ENCODE measurements around the gene PRR15. TPM values are rescaled to one million over a fixed set of nuclear protein-coding genes. Genes with fewer than 3 reads are reported as not detected.

PRR15 gene
- total RNA-seq, 1 donor from 2014 or later = 13.0 TPM

DNA sequence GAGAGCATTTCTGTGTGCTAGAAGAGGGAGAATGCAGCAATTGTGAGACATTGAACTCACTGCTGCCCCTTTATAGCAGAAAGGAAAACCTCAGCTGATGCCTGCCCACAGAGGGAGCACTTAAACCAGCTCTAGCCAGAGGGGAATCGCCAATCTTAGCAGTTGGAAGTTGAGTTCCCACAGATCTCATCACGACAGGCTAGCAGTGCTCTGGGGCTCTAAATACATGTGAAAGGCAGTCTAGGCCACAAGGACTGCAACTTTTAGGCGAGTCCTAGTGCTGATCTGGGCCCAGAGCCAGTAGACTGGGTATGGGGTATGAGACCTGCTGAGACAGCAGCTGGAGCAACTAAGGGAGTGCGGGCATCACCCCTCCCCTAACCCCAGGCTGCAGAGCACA is 25.2 kb upstream of the PRR15 start:
- TF ChIP-seq, protein P1, sequence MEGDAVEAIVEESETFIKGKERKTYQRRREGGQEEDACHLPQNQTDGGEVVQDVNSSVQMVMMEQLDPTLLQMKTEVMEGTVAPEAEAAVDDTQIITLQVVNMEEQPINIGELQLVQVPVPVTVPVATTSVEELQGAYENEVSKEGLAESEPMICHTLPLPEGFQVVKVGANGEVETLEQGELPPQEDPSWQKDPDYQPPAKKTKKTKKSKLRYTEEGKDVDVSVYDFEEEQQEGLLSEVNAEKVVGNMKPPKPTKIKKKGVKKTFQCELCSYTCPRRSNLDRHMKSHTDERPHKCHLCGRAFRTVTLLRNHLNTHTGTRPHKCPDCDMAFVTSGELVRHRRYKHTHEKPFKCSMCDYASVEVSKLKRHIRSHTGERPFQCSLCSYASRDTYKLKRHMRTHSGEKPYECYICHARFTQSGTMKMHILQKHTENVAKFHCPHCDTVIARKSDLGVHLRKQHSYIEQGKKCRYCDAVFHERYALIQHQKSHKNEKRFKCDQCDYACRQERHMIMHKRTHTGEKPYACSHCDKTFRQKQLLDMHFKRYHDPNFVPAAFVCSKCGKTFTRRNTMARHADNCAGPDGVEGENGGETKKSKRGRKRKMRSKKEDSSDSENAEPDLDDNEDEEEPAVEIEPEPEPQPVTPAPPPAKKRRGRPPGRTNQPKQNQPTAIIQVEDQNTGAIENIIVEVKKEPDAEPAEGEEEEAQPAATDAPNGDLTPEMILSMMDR (IDR thresholded peaks at IDR 0.05; ENCODE audit: unreplicated experiment) = no peak
- no peaks in the 10 kb centered on the region for H3K4me1 Mint-ChIP-seq (ENCODE audit: low read depth)
- no peak for DNase-seq (ENCODE audit: low spot score, unreplicated experiment)
- no peak overlapping the region for H3K4me3 Mint-ChIP-seq (ENCODE audit: low read depth)
- no peak overlapping the region for H3K27ac Mint-ChIP-seq
- peaks cover 12% of the 10 kb centered on the region for H3K9me3 Mint-ChIP-seq (ENCODE audit: low read depth)
- H3K27me3 Mint-ChIP-seq = no peaks in the 10 kb centered on the region
- peaks cover 4% of the 10 kb centered on the region for H3K36me3 Mint-ChIP-seq (ENCODE audit: insufficient read depth)

DNA sequence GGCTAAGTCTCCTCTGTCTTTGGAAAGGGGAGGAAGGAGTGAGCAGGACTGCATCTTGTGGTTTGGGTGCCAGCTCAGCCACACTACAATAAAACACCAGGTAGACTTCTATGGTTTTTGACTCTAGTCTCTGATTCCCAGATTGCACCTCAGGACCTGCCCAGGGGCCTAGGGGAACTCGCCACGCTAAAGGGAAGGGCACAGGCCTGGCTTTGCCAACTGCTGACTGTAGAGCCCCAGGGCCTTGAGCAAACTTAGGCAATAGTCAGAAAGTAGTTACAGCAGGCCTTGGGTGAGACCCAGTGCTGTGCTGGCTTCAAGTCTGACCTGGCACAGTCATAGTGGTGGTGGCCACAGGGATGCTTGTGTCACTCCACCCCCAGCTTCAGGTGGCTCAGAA is 24.2 kb upstream of the PRR15 start:
- H3K27me3 Mint-ChIP-seq = no peaks in the 10 kb centered on the region
- no peak overlapping the region for H3K27ac Mint-ChIP-seq
- peaks cover 5% of the 10 kb centered on the region for H3K36me3 Mint-ChIP-seq (ENCODE audit: insufficient read depth)
- no peak for DNase-seq (ENCODE audit: low spot score, unreplicated experiment)
- no peaks in the 10 kb centered on the region for H3K4me1 Mint-ChIP-seq (ENCODE audit: low read depth)
- no peak overlapping the region for H3K4me3 Mint-ChIP-seq (ENCODE audit: low read depth)
- H3K9me3 Mint-ChIP-seq (ENCODE audit: low read depth) = peaks cover 12% of the 10 kb centered on the region
- TF ChIP-seq, protein P1 (IDR thresholded peaks at IDR 0.05; ENCODE audit: unreplicated experiment) = no peak

GRCh38 chr7:29547421-29547820 is 16.2 kb upstream of the PRR15 start:
- TF ChIP-seq, protein P1 (IDR thresholded peaks at IDR 0.05; ENCODE audit: unreplicated experiment) = no peak
- Mint-ChIP-seq H3K27ac (no peak overlapping the region), H3K9me3 (ENCODE audit: low read depth) (peaks cover 8% of the 10 kb centered on the region), H3K4me3 (ENCODE audit: low read depth) (no peak overlapping the region), H3K36me3 (ENCODE audit: insufficient read depth) (peaks cover 9% of the 10 kb centered on the region), H3K4me1 (ENCODE audit: low read depth) (no peaks in the 10 kb centered on the region), H3K27me3 (peaks cover 4% of the 10 kb centered on the region)
- DNase-seq (ENCODE audit: low spot score, unreplicated experiment) = no peak

GRCh38 chr7:29548823-29549222 is 14.8 kb upstream of the PRR15 start:
- Mint-ChIP-seq H3K9me3 (ENCODE audit: low read depth) (no peaks in the 10 kb centered on the region), H3K27me3 (peaks cover 4% of the 10 kb centered on the region), H3K27ac (no peak overlapping the region), H3K36me3 (ENCODE audit: insufficient read depth) (peaks cover 4% of the 10 kb centered on the region), H3K4me3 (ENCODE audit: low read depth) (no peak overlapping the region), H3K4me1 (ENCODE audit: low read depth) (no peaks in the 10 kb centered on the region)
- TF ChIP-seq, protein P1 (IDR thresholded peaks at IDR 0.05; ENCODE audit: unreplicated experiment) = no peak
- no peak for DNase-seq (ENCODE audit: low spot score, unreplicated experiment)

- TF ChIP-seq, protein P1 (IDR thresholded peaks at IDR 0.05; ENCODE audit: unreplicated experiment) = no peak
- Mint-ChIP-seq H3K36me3 (ENCODE audit: insufficient read depth) (peaks cover 4% of the 10 kb centered on the region), H3K27ac (no peak overlapping the region), H3K27me3 (peaks cover 4% of the 10 kb centered on the region), H3K4me1 (ENCODE audit: low read depth) (no peaks in the 10 kb centered on the region), H3K9me3 (ENCODE audit: low read depth) (no peaks in the 10 kb centered on the region), H3K4me3 (ENCODE audit: low read depth) (no peak overlapping the region)
- DNase-seq (ENCODE audit: low spot score, unreplicated experiment) = no peak
These were observed 11.2 kb upstream of the PRR15 start for GRCh38 chr7:29552392-29552791.

Data from progenitor cell of endocrine pancreas (in vitro differentiated cells).